GM20431 (cell line): ENCODE measurements around the gene MTHFSD.

Experiments
- in situ Hi-C: fragments of 300-500 bp; cut with MseI, MboI; formaldehyde crosslinking; loops from one replicate; pipeline ENCODE4 v1.15.0; 2020; ENCODE audit warnings: low sequenced_read_pairs; ENCODE audit not compliant: unreplicated experiment

MTHFSD gene

DNA sequence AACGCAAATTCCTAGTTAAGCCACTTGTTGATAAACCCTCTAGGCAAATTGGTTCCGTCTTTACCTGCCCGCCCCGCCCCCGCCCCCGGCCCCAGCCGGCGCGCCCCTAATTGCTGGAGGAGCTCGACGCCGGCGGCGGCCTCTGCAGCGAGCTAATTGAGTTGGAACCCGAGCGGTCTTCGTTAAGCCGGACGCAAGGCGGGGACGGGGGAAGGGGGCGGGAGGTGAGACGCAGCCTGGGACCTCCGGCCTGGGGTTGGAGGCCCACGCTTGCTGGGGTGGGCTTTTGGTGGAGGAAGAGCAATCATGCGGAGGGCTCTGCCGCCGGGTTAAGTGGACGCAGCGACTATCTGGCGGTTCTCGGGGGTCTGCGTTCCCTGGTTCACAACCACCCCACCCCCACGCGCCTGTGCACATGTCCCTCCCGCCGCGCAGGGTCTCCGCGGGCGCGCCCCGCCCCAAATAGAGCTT lies 57.4 kb downstream of the MTHFSD start:
- in situ Hi-C loops, result no loop called here

DNA sequence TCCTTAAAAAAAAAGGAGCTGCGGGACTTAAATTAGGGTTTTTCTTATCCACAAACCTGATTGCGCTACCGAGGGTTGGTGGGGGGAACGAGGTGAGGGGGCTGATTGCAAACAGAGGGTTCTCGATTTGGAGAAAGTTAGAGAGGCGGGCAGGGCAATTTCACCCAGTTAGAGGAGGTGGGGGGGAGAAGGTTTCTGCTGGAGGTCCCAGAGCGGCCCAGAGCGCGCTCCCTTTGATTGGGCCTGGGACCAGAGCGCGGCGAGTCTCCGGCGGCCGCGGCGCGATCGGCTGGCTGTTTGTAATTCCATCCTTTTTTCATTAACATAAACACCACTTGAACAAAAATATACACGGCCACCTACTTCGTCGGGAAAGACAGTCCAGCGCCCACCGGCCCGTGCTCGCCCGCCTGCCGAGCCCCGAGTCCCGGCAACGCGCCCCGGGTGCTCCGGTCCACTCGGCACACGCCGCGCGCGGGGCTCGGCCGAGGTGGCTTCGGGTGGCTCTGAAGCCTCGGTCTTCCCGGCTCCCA lies 58.0 kb downstream of the MTHFSD start:
- in situ Hi-C loops, result no loop called here

DNA sequence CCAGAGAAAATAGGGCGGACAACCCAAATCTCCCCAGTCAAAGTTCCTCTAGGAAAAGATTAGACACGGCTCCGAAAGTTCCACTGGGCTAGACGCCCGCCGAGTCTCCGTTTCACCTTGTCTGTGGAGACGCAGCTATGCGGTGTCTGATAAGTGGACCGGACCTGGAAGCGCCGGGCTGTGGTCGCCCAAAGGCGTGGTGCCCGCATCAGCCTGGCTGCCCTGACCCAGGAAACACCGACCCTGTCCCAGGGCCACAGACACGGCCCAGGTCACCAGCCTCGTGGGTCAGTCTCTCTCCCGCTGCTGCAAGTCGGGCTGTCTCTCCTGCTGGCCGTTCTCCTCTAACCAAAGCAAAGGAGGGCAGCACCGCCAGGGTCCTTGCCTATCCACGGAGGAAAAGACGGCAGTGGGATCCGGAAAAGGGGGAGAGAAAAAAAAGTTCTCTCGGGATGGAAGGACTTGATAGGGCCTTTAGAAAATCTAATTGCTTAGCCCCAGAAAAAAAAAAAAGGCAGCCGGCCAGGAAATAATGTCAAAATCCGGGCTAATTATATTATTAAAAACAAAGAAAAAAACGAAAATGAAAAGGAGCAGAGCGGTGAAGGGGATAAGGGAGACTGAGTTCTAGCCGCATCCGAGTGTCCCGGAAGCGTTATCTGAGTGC lies 58.6 kb downstream of the MTHFSD start:
- in situ Hi-C loops, result no loop called here

DNA sequence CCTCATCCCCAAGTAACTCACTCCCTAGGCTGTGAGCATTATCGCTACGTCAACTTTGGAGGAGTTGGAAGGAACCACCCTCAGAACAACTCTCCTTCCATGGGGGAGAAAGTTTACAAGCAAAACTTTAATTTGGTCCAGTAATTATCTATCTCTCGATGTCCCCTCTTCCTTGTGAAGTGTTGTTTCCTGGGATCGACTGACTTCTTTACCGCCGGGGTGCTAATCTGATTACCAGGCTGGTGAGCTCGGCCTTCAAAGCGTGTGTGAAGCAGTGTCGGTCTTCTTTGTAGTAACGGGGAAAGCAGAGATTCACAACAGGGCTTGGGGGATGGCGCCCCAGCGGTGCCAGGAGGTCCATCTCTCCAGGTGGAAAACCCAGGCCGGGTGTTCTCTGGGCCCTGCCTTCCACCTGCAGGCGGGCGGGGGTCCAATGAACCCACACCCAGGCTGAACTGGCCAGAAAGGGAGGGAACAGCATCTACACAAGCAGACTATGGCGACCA lies 59.2 kb downstream of the MTHFSD start:
- in situ Hi-C loops, result no loop called here

DNA sequence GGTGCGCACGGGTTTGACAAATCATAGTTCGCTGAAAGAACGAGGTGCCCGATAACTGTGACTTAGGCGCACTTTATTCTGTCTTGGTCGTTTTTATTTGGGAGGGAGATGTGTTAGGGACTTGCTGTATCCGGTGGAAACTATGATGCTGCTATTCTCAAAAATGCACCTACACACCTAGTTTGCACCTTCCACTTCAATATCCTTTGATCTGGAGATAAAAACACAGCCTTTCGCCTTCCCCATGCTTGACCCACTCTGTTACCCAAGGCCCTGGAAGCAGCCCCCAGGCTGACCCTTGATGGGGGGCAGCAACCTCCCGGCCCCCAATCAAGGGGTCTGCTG lies 59.7 kb downstream of the MTHFSD start:
- in situ Hi-C loops, result no loop called here

DNA sequence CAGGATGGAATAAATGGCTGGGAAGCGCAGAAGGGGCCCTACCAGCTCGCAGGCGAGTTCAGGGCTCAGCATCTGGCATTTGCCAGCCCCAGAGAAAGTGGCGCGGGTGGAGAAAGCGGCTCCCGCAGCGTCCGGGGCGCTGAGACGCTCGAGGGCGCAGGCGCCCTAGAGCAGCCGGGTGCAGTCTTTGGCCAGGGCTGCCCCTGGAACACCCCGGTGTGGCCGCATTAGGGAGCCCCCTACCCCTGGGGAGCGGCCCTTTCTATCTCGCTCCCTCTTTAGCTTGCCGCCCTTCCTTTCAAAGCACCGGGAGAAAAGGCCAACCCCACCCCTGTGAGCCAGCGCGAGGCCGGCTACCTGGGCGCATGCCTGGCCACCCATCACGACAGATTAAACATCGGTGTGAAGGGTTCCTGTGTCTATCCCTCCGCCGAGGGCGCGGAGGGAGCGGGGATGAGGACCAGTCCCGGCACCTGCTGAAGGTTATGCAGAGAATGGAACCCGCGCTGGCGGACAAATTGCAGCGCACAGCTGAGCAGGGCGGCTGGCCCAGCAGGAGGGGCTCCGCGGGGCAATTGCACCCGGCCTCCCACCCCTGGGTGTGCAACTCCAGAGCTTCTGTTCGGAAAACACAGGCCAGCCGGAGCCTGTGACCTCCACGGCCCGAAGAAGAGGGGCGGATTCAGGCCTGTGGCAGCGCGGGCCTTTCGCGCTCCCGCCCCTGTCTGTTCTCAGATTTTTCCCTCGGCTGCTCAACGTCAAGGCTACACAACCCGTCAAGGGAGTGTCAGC lies 60.3 kb downstream of the MTHFSD start:
- in situ Hi-C loops, result no loop called here

DNA sequence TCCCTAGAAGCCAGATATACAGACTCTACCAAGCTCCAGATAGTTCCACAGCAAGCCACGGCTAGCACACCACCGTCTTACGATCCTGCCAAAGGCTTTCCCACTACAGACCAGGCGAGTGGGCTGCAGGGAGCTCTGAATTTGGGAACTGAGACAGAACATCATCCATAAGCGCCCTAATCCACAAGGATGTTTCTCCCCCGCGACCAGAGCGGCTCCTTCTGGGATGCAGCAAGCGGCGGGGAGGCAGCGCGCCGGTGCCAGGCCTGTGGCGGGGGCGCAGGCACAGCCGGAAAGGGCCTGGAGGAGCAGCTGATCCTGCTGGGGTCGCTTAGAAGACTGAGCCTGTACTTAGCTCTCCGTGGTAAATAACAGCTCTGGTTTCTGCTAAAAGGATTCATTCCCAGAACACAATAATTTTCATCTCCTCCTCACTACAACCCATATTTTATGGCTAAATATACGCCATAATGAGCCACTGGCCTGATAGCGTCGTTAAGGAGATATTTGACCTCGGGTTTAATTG lies 60.9 kb downstream of the MTHFSD start:
- in situ Hi-C loops, result no loop called here

DNA sequence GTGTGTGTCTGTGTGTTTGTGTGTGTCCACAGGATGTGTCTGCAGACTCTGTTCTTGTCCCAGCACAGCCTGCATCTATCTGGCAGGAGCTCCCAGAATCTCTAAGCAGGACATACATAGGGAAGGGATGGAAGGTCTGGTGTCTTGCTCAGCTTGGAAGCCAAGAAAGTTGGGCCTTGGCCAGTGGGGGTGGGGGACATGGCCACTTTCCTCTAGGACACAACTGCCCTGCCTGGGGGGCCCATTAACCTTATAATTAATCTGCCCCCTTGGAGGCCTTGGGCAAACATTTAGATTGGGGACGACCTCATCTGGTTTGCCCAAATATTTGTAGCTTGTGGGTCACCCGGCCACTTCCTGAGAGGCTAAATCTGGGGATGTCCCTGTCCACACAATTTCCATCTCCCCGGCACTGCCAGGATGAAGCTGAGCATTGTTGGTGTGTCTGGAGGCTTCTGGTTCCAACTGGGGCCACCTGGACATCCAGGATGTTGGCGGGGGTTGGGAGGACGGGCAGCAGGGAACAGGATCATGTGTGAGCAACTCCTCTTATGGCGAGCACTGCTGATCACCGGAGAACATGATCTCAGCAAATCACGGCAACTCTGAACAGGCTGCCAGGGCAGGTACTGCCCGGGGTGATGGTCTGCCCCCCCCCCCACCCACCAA lies 61.9 kb downstream of the MTHFSD start:
- in situ Hi-C loops, result no loop called here

DNA sequence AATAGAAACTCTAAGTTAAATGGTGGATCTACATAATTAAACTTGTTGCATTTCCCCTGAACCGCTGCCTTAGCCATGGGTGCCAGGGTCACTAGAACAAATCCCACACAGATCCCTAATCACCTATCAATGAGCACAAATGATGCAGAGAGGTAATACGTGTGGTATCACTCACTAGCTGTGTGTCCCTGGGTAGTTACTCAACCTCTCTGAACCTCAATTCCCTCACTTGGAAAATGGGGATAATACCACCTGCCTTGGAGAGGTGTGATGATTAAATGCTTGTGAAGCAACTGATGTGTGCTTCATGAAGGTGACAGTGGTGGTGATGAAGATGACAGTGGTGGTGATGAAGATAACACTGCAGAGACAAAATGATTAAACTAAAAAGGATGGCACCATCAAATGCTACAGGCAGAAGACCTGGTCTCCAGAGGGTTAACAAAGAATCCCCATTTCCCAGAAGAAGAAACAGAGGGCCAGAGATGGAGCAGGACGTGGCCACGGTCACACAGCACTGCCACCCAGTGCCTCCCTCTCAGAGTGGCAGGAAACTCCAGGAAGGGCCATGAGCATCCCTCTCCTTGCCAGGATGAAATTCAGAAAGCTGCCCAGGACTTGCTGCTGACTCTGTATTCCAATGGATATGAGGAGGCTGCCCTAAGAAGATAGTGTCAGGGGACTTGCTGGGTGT lies 62.6 kb downstream of the MTHFSD start:
- in situ Hi-C loops, result no loop called here

DNA sequence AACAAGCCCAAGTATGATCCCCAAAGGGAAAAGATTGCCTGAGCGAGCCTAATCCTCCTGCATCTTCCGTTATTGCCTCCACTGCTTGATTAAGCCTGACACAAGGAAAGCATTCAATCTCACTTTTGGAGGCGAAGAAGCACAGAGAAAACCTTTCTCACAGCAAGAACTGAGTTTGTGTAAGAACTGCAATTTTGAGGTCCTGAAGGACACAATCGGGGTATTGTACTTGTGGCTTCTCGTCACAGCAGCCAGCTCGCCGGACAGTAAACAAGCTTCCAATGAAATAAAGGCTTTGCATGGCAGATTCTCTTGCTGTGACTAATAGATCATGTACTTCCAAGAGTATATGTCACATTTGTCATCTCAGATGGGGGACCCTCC lies 63.4 kb downstream of the MTHFSD start:
- in situ Hi-C loops, result no loop called here

DNA sequence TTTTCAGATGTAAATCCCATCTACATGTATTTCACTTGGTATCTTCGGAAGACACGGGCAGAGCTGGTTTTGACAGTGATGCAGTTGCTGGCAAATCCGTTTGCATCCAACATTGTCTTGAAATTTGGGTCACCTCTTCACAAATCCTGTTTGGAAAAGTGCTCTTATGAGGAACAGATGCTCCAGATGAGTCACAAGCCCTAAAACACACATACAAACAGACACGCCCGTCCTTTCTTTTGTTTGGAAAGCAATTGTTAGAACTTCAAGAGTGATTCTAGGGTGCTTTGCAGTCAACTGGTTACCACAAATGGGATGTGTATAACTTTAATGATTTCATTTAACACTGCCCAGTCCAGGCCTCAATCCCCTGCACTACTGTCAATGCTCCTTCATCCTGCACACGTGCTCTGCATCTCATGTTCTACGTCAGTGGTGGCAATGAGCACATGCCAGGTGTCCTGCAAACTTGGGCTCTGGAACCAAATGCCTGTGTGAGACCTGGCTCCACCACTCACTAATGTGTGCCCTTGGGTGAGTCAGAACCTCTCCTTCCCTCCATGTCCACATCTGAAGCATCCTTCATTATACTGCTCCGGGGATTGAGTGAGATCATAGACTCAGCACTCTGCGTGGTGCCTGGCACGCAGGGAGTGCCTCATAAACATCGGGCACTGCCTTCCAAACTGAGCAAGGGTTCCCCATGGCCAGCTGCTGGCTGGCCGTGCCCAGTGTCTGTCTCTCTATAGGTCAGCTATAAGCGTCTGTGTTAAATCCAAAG lies 64.0 kb downstream of the MTHFSD start:
- in situ Hi-C loops, result no loop called here

DNA sequence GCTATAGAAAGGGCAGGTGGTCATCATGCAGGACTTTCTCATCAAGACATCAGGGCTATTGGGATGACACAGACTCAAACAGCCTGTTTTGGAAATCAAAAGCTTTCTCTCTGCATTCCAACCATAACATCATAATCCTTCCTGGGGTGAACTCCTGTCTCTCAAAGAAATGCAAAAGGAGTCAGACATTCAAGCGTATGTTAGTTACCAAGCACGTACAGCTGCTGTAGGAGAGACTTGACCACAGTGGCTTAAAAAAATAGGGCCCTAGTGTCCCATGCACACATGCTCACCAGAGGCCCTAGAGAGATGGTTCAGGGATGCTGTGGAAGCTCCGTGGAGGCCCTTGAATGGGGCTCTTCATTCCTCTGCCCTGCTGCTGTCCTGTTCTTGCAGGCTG lies 69.3 kb downstream of the MTHFSD start:
- in situ Hi-C loops, result no loop called here

DNA sequence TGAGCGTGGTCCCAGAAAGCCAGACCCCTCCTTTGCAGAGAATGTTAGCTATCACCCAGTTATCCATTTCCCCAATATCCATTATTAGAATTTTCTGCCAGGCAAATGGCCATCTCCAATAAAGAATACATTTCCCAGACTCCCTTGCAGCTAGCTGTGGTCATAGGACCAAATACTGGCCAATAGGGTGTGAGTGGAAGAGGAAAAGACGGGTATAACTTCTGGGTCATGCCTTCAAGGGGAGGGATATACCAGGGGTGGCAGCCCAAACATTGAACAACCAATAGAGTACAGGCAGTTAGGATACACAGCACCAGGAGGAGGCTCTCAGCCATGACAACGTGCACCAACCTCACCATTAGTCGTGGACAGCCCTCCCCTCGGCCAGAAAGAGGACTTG lies 70.8 kb downstream of the MTHFSD start:
- in situ Hi-C loops, result no loop called here

DNA sequence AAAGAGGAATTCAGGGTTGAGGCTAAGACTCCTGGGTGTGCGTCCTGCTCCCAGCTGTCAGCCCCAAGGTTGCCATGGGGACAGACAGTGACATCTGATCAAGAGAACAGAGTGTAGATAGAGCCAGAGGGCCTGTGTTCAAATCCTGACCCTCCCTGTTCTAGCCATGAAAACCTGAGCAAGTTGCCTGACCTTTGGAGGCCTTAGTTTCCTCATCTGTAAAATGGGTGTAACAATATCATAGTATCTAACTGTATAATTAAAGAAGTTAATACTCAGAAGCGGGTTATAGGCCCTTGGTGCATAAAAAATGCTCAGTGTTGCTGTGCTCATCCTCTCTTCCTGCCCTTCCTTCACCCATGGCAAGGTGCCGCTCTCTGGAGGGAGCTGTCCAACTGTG lies 73.4 kb downstream of the MTHFSD start:
- in situ Hi-C loops, result no loop called here

DNA sequence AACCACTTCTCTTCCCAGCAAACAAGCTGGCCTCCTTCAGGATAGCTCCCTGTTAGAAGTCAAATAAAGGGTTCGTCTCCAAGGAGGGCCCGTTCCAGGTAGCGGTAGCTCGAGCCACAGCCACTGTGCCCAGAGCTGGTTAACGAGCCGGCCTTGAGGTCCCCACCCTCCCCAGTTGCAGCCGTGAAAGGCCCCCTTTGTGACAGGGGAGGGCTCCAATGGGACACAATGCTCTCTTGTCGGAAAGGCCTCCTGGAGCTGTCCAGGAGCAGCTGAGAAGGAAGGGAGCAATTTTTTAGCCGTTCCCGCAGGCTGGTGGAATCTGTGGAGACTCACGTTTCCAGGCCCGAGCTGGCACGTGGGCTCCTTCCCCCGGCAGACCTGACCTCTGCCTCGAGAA lies 74.6 kb downstream of the MTHFSD start:
- in situ Hi-C loops, result no loop called here
